Measurements from ENCODE around the gene GSTT2. TPM values are rescaled to one million over a fixed set of nuclear protein-coding genes. Genes with fewer than 3 reads are reported as not detected.
"Not testable (repeated sequence)": the region's sequence is repeated elsewhere in the genome, so short reads cannot be mapped to it uniquely, and the experiment has no call there.

Gene GSTT2
- total RNA-seq, 1 donor from 2014 or later = 0.60 TPM

GRCh38 chr22:23993581-23994177 lies 13.7 kb downstream of the GSTT2 start:
- not testable (repeated sequence) for H3K27me3 Mint-ChIP-seq

GRCh38 chr22:23997092-23997491 lies 17.2 kb downstream of the GSTT2 start:
- Mint-ChIP-seq H3K27me3 (peaks cover 7% of the 10 kb centered on the region), H3K9me3 (ENCODE audit: low read depth) (no peaks in the 10 kb centered on the region), H3K27ac (no peak overlapping the region), H3K4me3 (ENCODE audit: low read depth) (no peak overlapping the region), H3K4me1 (ENCODE audit: low read depth) (peaks cover 3% of the 10 kb centered on the region), H3K36me3 (ENCODE audit: insufficient read depth) (no peaks in the 10 kb centered on the region)
- TF ChIP-seq CTCF (IDR thresholded peaks at IDR 0.05; ENCODE audit: unreplicated experiment) = no peak
- DNase-seq (ENCODE audit: low spot score, unreplicated experiment) = no peak

More at GRCh38 chr22:23993581-23994177, 13.7 kb downstream of the GSTT2 start:
- H3K4me1 Mint-ChIP-seq (ENCODE audit: low read depth); DNase-seq (ENCODE audit: low spot score, unreplicated experiment); H3K9me3 Mint-ChIP-seq (ENCODE audit: low read depth); H3K4me3 Mint-ChIP-seq (ENCODE audit: low read depth); H3K27ac Mint-ChIP-seq; H3K36me3 Mint-ChIP-seq (ENCODE audit: insufficient read depth): not testable (repeated sequence)

GRCh38 chr22:23999779-24000178 lies 19.8 kb downstream of the GSTT2 start:
- not testable (repeated sequence) for H3K27ac Mint-ChIP-seq; H3K9me3 Mint-ChIP-seq (ENCODE audit: low read depth); H3K36me3 Mint-ChIP-seq (ENCODE audit: insufficient read depth); DNase-seq (ENCODE audit: low spot score, unreplicated experiment); H3K27me3 Mint-ChIP-seq; H3K4me3 Mint-ChIP-seq (ENCODE audit: low read depth); H3K4me1 Mint-ChIP-seq (ENCODE audit: low read depth)

- H3K9me3 Mint-ChIP-seq (ENCODE audit: low read depth) = no peaks in the 10 kb centered on the region
- H3K4me3 Mint-ChIP-seq (ENCODE audit: low read depth) = no peak overlapping the region
- peaks cover 6% of the 10 kb centered on the region for H3K4me1 Mint-ChIP-seq (ENCODE audit: low read depth)
- H3K36me3 Mint-ChIP-seq (ENCODE audit: insufficient read depth) = no peaks in the 10 kb centered on the region
- no peak for DNase-seq (ENCODE audit: low spot score, unreplicated experiment)
- no peak for TF ChIP-seq CTCF (IDR thresholded peaks at IDR 0.05; ENCODE audit: unreplicated experiment)
- H3K27me3 Mint-ChIP-seq = peaks cover 5% of the 10 kb centered on the region
- no peak overlapping the region for H3K27ac Mint-ChIP-seq
These were observed 21.4 kb downstream of the GSTT2 start for GRCh38 chr22:24001314-24001713.

GRCh38 chr22:24002272-24002671 lies 22.3 kb downstream of the GSTT2 start:
- TF ChIP-seq CTCF (IDR thresholded peaks at IDR 0.05; ENCODE audit: unreplicated experiment) = no peak
- peaks cover 6% of the 10 kb centered on the region for H3K27me3 Mint-ChIP-seq
- no peak for DNase-seq (ENCODE audit: low spot score, unreplicated experiment)
- no peaks in the 10 kb centered on the region for H3K36me3 Mint-ChIP-seq (ENCODE audit: insufficient read depth)
- no peak overlapping the region for H3K27ac Mint-ChIP-seq
- no peaks in the 10 kb centered on the region for H3K9me3 Mint-ChIP-seq (ENCODE audit: low read depth)
- no peak overlapping the region for H3K4me3 Mint-ChIP-seq (ENCODE audit: low read depth)
- H3K4me1 Mint-ChIP-seq (ENCODE audit: low read depth) = peaks cover 6% of the 10 kb centered on the region

- Mint-ChIP-seq H3K4me3 (ENCODE audit: low read depth) (no peak overlapping the region), H3K4me1 (ENCODE audit: low read depth) (peaks cover 6% of the 10 kb centered on the region), H3K27me3 (peaks cover 3% of the 10 kb centered on the region), H3K9me3 (ENCODE audit: low read depth) (no peaks in the 10 kb centered on the region), H3K36me3 (ENCODE audit: insufficient read depth) (no peaks in the 10 kb centered on the region), H3K27ac (no peak overlapping the region)
- DNase-seq (ENCODE audit: low spot score, unreplicated experiment) = no peak
- no peak for TF ChIP-seq CTCF (IDR thresholded peaks at IDR 0.05; ENCODE audit: unreplicated experiment)
These were observed 22.9 kb downstream of the GSTT2 start for GRCh38 chr22:24002851-24003250.
